HEK293 (cell line): ENCODE results near the gene NLGN4X.

ENCODE experiments used
- CTCF ChIA-PET: fragments of 350-600 bp; formaldehyde crosslinking; extraction: SDS; loops from one replicate; lab custom pipeline; 2021; ENCODE audit warnings: antibody characterized with exemption; lab: Yijun Ruan, JAX
- POLR2A ChIA-PET: fragments of 300-600 bp; formaldehyde crosslinking; extraction: SDS; loops from one replicate; lab custom pipeline; 2020; ENCODE audit warnings: antibody characterized with exemption, inconsistent platforms; lab: Yijun Ruan, JAX
- H3K27ac ChIP-seq: fragments of 200-500 bp; sonication (Bioruptor generic); 2 replicates; pipeline ENCODE4 v1.5.1; 2014; ENCODE audit warnings: low read depth, low read length, control low read depth, inconsistent platforms; ENCODE audit errors: extremely low read depth
- H3K36me3 ChIP-seq, 2 experiments: fragments of 200-500 bp in 1 of 2; sonication (Bioruptor generic) in 1 of 2; 1 replicate in 1 of 2; 2 replicates in 1 of 2; pipeline ENCODE4 v1.5.1; 2014 to 2017; ENCODE audit warnings: inconsistent platforms in 2 of 2, low read length in 2 of 2; ENCODE audit not compliant: control insufficient read depth in 2 of 2, insufficient read depth in 1 of 2
- H3K4me1 ChIP-seq: fragments of 200-500 bp; sonication (Bioruptor generic); 2 replicates; pipeline ENCODE4 v1.5.1; 2014; ENCODE audit warnings: mild to moderate bottlenecking, low read length, inconsistent platforms; ENCODE audit not compliant: control insufficient read depth, insufficient read depth
- H3K4me3 ChIP-seq: 2 replicates; pipeline ENCODE4 v1.5.1; 2011; ENCODE audit warnings: low read depth, mild to moderate bottlenecking, control low read depth, low read length, moderate library complexity
- H3K9me3 ChIP-seq: fragments of 200-500 bp; sonication (Bioruptor generic); 2 replicates; pipeline ENCODE4 v1.5.1; 2014; ENCODE audit warnings: low read depth, low read length, inconsistent platforms; ENCODE audit not compliant: control insufficient read depth, insufficient read depth
- BCL11B ChIP-seq: fragments of 450-650 bp; formaldehyde crosslinking; IDR thresholded peaks from 2 replicates; pipeline ENCODE4 v1.5.1; 2016; ENCODE audit warnings: low read depth, missing biosample characterization, missing genetic modification characterization
- ELK4 ChIP-seq: IDR thresholded peaks from 2 replicates; pipeline ENCODE4 v1.6.1; 2011; ENCODE audit warnings: mild to moderate bottlenecking, low read depth, low read length, borderline replicate concordance
- GLIS2 ChIP-seq: fragments of 450-650 bp; formaldehyde crosslinking; IDR thresholded peaks from 2 replicates; pipeline ENCODE4 v1.5.1; 2016; ENCODE audit warnings: missing biosample characterization, missing genetic modification characterization
- KLF9 ChIP-seq: fragments of 450-650 bp; formaldehyde crosslinking; IDR thresholded peaks from 2 replicates; pipeline ENCODE4 v1.5.1; 2016; ENCODE audit warnings: missing biosample characterization, missing genetic modification characterization, low read depth
- ZBTB10 ChIP-seq: fragments of 450-650 bp; formaldehyde crosslinking; IDR thresholded peaks from 2 replicates; pipeline ENCODE4 v1.5.1; 2016; ENCODE audit warnings: missing biosample characterization, missing genetic modification characterization
- ZNF138 ChIP-seq: fragments of 450-650 bp; formaldehyde crosslinking; IDR thresholded peaks from 2 replicates; pipeline ENCODE4 v1.5.1; 2016; ENCODE audit warnings: missing biosample characterization, missing genetic modification characterization, borderline replicate concordance
- ZNF169 ChIP-seq: fragments of 450-650 bp; formaldehyde crosslinking; IDR thresholded peaks from 2 replicates; pipeline ENCODE4 v1.5.1; 2016; ENCODE audit warnings: missing biosample characterization, missing genetic modification characterization
- ZNF202 ChIP-seq: fragments of 450-650 bp; formaldehyde crosslinking; IDR thresholded peaks from 2 replicates; pipeline ENCODE4 v1.5.1; 2016; ENCODE audit warnings: missing biosample characterization, missing genetic modification characterization, borderline replicate concordance
- ZNF426 ChIP-seq: fragments of 450-650 bp; formaldehyde crosslinking; IDR thresholded peaks from 2 replicates; pipeline ENCODE4 v1.5.1; 2017; ENCODE audit warnings: missing biosample characterization, missing genetic modification characterization, mild to moderate bottlenecking, inconsistent platforms, moderate library complexity
- ZNF658 ChIP-seq: fragments of 450-650 bp; formaldehyde crosslinking; IDR thresholded peaks from 2 replicates; pipeline ENCODE4; 2016; ENCODE audit warnings: missing biosample characterization, missing genetic modification characterization
- ZNF692 ChIP-seq: fragments of 450-650 bp; formaldehyde crosslinking; IDR thresholded peaks from 2 replicates; pipeline ENCODE4 v1.5.1; 2016; ENCODE audit warnings: missing biosample characterization, missing genetic modification characterization
- TF ChIP-seq, protein P1 (sequence below): sonication (generic); formaldehyde crosslinking; IDR thresholded peaks from 2 replicates; pipeline ENCODE4 v1.8.1; 2022; ENCODE audit warnings: mild to moderate bottlenecking, moderate library complexity, missing genetic modification reagents
- TF ChIP-seq, protein P2 (sequence below): fragments of 450-650 bp; formaldehyde crosslinking; conservative IDR thresholded peaks from 2 replicates; pipeline ENCODE4 v1.5.1; 2016; ENCODE audit warnings: low read depth, missing biosample characterization, missing genetic modification characterization
- TF ChIP-seq, protein P3 (sequence below): fragments of 450-650 bp; formaldehyde crosslinking; IDR thresholded peaks from 2 replicates; pipeline ENCODE4 v1.5.1; 2016; ENCODE audit warnings: missing biosample characterization, missing genetic modification characterization

Gene NLGN4X

DNA sequence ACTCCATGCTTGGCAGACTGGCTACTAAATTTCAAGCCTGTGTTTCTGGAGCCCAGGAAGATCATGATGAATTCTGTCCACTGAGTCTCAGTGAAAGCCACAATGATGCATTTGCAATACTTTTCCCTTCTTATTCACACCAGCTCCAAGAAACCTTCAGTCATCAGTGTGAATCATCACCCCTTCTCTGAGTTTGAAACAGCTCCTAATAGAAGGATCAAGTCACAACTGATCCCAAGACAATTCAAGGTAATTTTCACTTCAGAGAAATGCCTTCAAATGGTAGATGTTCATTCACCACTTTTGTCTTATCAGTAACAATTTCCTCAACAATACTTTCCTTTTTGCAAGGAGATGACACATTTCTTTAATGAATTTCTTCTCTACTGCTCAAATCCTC, 257.4 kb downstream of the NLGN4X start:
- TF ChIP-seq ZBTB10 (tag by site-specific recombination) (no peak), ZNF692 (tag by site-specific recombination) (no peak), ZNF658 (tag by site-specific recombination) (no peak), GLIS2 (tag by site-specific recombination) (no peak), ZNF426 (tag by site-specific recombination) (no peak), ZNF169 (no peak), ZNF202 (tag by site-specific recombination) (no peak), ZNF138 (tag by site-specific recombination) (no peak), KLF9 (tag by site-specific recombination) (no peak), ELK4 (no peak), BCL11B (no peak)
- TF ChIP-seq, protein P1, sequence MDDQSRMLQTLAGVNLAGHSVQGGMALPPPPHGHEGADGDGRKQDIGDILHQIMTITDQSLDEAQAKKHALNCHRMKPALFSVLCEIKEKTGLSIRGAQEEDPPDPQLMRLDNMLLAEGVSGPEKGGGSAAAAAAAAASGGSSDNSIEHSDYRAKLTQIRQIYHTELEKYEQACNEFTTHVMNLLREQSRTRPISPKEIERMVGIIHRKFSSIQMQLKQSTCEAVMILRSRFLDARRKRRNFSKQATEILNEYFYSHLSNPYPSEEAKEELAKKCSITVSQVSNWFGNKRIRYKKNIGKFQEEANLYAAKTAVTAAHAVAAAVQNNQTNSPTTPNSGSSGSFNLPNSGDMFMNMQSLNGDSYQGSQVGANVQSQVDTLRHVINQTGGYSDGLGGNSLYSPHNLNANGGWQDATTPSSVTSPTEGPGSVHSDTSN = no peak
- TF ChIP-seq, protein P2, sequence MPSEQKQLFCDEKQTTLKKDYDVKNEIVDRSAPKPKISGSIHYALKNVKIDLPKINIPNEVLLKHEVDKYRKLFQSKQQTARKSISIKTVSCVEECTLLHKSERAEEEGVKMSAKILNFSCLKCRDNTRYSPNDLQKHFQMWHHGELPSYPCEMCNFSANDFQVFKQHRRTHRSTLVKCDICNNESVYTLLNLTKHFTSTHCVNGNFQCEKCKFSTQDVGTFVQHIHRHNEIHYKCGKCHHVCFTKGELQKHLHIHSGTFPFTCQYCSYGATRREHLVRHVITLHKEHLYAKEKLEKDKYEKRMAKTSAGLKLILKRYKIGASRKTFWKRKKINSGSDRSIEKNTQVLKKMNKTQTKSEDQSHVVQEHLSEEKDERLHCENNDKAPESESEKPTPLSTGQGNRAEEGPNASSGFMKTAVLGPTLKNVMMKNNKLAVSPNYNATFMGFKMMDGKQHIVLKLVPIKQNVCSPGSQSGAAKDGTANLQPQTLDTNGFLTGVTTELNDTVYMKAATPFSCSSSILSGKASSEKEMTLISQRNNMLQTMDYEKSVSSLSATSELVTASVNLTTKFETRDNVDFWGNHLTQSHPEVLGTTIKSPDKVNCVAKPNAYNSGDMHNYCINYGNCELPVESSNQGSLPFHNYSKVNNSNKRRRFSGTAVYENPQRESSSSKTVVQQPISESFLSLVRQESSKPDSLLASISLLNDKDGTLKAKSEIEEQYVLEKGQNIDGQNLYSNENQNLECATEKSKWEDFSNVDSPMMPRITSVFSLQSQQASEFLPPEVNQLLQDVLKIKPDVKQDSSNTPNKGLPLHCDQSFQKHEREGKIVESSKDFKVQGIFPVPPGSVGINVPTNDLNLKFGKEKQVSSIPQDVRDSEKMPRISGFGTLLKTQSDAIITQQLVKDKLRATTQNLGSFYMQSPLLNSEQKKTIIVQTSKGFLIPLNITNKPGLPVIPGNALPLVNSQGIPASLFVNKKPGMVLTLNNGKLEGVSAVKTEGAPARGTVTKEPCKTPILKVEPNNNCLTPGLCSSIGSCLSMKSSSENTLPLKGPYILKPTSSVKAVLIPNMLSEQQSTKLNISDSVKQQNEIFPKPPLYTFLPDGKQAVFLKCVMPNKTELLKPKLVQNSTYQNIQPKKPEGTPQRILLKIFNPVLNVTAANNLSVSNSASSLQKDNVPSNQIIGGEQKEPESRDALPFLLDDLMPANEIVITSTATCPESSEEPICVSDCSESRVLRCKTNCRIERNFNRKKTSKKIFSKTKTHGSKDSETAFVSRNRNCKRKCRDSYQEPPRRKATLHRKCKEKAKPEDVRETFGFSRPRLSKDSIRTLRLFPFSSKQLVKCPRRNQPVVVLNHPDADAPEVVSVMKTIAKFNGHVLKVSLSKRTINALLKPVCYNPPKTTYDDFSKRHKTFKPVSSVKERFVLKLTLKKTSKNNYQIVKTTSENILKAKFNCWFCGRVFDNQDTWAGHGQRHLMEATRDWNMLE = no peak
- TF ChIP-seq, protein P3, sequence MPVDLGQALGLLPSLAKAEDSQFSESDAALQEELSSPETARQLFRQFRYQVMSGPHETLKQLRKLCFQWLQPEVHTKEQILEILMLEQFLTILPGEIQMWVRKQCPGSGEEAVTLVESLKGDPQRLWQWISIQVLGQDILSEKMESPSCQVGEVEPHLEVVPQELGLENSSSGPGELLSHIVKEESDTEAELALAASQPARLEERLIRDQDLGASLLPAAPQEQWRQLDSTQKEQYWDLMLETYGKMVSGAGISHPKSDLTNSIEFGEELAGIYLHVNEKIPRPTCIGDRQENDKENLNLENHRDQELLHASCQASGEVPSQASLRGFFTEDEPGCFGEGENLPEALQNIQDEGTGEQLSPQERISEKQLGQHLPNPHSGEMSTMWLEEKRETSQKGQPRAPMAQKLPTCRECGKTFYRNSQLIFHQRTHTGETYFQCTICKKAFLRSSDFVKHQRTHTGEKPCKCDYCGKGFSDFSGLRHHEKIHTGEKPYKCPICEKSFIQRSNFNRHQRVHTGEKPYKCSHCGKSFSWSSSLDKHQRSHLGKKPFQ (tag by site-specific recombination) = no peak
- POLR2A ChIA-PET = no interaction called here
- CTCF ChIA-PET = no interaction called here
- Histone ChIP-seq H3K27ac (no peak overlapping the region), H3K4me1 (no peaks in the 10 kb centered on the region), H3K4me3 (no peak overlapping the region), H3K9me3 (no peaks in the 10 kb centered on the region), H3K36me3 (no peaks in the 10 kb centered on the region)
